ENCODE data around the gene VPS33B. TPM values are rescaled to one million over a fixed set of nuclear protein-coding genes. Genes with fewer than 3 reads are reported as not detected.

The VPS33B gene
- total and polyA plus RNA-seq, 4 donors = 1.3 to 8.9 (median 4.5) TPM

DNA sequence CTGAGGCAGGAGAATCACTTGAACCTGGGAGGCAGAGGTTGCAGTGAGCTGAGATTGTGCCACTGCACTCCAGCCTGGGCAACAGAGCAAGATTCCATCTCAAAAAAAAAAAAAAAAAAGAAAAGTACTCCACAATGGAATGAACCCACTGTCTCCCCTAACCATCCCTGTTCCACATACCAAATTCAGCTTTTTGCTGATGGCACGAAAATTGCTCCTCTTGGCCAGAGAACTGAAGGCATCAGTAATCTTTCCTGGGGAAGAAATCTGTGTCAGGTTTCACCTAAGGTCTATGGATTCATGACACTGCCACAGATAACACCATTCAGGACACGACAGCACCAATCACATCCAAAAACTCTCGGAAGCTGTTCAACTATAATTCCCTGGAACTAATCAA is 21.2 kb downstream of the VPS33B start (continued):
- TF ChIP-seq, protein P1, sequence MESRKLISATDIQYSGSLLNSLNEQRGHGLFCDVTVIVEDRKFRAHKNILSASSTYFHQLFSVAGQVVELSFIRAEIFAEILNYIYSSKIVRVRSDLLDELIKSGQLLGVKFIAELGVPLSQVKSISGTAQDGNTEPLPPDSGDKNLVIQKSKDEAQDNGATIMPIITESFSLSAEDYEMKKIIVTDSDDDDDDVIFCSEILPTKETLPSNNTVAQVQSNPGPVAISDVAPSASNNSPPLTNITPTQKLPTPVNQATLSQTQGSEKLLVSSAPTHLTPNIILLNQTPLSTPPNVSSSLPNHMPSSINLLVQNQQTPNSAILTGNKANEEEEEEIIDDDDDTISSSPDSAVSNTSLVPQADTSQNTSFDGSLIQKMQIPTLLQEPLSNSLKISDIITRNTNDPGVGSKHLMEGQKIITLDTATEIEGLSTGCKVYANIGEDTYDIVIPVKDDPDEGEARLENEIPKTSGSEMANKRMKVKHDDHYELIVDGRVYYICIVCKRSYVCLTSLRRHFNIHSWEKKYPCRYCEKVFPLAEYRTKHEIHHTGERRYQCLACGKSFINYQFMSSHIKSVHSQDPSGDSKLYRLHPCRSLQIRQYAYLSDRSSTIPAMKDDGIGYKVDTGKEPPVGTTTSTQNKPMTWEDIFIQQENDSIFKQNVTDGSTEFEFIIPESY (IDR thresholded peaks at IDR 0.05) = no peak
- TF ChIP-seq FOXA2 (IDR thresholded peaks at IDR 0.05) (no peak), EGR1 (IDR thresholded peaks at IDR 0.05; ENCODE audit: low read depth in 2 of 2) (no peak), JUND (IDR thresholded peaks at IDR 0.05) (no peak)

DNA sequence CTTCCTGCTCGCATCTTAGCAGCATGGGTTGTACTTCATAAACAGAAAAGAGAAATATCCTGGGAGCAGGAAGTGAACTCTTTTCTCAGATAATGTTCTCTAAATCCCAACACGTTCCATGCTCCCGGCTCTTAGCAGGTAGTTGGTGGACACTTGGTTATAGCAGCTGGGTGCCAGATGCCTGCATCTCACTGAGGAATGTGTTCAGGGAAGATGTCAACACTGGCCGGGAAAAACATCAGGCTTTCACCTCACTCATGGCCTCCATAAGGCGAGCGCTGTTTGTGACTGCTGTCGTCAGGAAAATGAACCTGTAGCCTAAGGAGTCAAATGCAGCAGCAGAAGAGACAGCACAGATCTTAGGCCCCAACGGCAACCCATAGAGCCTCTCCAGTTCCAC is 23.7 kb downstream of the VPS33B start:
- peaks cover 3 to 13% (median 7%) of the 10 kb centered on the region in 4 donors for H3K4me1 ChIP-seq (ENCODE audit: control insufficient read depth in 4 of 4, insufficient read depth in 4 of 4, low read length in 3 of 4)
- no peak overlapping the region for H3K4me3 ChIP-seq (ENCODE audit: low read depth in 1 of 3, low read length in 3 of 3)
- no peak for TF ChIP-seq NR2F2 (IDR thresholded peaks at IDR 0.05)
- no peak for TF ChIP-seq TAF1 (conservative IDR thresholded peaks at IDR 0.05)
- 94% methylated on average over 8 of the region's 8 CpGs for WGBS
- no peaks in the 10 kb centered on the region for H3K27me3 ChIP-seq (ENCODE audit: control insufficient read depth in 4 of 4, insufficient read depth in 4 of 4, low read length in 3 of 4)
- H3K9me3 ChIP-seq (ENCODE audit: control insufficient read depth in 4 of 4, low read length in 3 of 4) = no peaks in the 10 kb centered on the region
- no peak overlapping the region for H3K27ac ChIP-seq (ENCODE audit: low read depth in 1 of 2, low read length in 2 of 2)
- DNase-seq (ENCODE audit: low spot score) = no peak
- peaks cover 2 to 47% (median 27%) of the 10 kb centered on the region in 4 donors for H3K36me3 ChIP-seq (ENCODE audit: control insufficient read depth in 4 of 4, insufficient read depth in 3 of 4, low read depth in 1 of 4, low read length in 3 of 4)
- H3K9ac ChIP-seq (ENCODE audit: low read depth in 1 of 2, low read length in 2 of 2) = no peak overlapping the region

DNA sequence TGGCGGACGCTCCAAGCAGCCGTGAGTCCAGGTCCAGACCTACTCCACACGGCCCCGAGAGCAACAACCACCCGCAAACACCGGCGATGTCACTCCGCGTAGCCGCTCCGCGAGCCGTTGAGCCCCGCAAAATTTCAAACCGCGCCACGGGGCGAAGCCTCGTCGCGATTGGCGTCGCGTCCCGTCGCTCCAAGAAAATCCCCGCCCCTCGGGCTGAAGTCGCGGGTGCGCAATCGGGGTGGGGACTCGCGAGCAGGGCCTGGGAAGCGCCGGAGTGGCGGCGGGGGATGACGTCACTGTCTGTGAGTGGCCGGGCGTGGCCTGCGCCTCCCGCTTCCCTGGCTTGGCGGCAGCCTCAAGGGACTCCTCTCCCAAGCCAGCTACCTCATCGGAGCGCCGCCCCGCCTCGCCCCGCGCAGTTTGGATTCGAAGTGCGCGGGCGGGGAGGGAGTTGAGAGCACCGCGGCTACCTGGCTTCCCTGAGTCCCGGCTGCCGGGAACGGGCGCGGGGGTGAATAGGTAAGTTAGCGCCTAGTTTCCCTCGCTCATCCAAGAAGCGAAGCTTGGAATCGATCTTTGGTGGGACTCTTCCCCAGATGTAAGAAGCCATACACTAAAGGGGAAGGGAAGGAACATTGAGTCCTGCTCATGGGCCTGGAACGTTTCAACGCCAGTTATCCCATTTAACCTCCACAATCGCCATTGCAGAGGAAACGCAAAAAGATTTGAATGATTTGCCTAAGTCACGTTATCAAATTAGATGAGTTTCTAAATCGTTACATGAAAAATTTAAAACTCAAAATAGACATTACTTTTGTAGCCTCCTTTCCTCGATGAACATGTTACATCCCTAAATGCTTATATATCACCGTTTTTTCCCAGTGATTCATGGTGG is 27.7 kb downstream of the VPS33B start, which contains the start of gene PRC1:
PRC1 (minus strand) TSS at position 119 of the 895 bp plus-strand sequence; CDS start at position 1, 118 bp downstream.
- Histone ChIP-seq H3K27ac (ENCODE audit: low read depth in 1 of 2, low read length in 2 of 2) (peak within 1 kb of the TSS; percentile 13 to 70), H3K27me3 (ENCODE audit: control insufficient read depth in 4 of 4, insufficient read depth in 4 of 4, low read length in 3 of 4) (no peaks in the 10 kb centered on the region), H3K36me3 (ENCODE audit: control insufficient read depth in 4 of 4, insufficient read depth in 3 of 4, low read depth in 1 of 4, low read length in 3 of 4) (peaks cover 2 to 14% (median 8%) of the 10 kb centered on the region in 4 donors), H3K9ac (ENCODE audit: low read depth in 1 of 2, low read length in 2 of 2) (peak within 1 kb of the TSS; percentile 77 to 85), H3K9me3 (ENCODE audit: control insufficient read depth in 4 of 4, low read length in 3 of 4) (no peaks in the 10 kb centered on the region), H3K4me3 (ENCODE audit: low read depth in 1 of 3, low read length in 3 of 3) (peak within 1 kb of the TSS; percentile 65 to 95 (median 92)), H3K4me1 (ENCODE audit: control insufficient read depth in 4 of 4, insufficient read depth in 4 of 4, low read length in 3 of 4) (peaks cover 3 to 17% (median 7%) of the 10 kb centered on the region in 4 donors)
- under 1% methylated on average over 75 of the region's 75 CpGs for WGBS
- DNase-seq (ENCODE audit: low spot score) = peak; percentile 98
- TF ChIP-seq JUND (IDR thresholded peaks at IDR 0.05) = peak; percentile 80 to 83
- TF ChIP-seq, protein P1 (IDR thresholded peaks at IDR 0.05) = peak; percentile 69
- TF ChIP-seq, protein P2, sequence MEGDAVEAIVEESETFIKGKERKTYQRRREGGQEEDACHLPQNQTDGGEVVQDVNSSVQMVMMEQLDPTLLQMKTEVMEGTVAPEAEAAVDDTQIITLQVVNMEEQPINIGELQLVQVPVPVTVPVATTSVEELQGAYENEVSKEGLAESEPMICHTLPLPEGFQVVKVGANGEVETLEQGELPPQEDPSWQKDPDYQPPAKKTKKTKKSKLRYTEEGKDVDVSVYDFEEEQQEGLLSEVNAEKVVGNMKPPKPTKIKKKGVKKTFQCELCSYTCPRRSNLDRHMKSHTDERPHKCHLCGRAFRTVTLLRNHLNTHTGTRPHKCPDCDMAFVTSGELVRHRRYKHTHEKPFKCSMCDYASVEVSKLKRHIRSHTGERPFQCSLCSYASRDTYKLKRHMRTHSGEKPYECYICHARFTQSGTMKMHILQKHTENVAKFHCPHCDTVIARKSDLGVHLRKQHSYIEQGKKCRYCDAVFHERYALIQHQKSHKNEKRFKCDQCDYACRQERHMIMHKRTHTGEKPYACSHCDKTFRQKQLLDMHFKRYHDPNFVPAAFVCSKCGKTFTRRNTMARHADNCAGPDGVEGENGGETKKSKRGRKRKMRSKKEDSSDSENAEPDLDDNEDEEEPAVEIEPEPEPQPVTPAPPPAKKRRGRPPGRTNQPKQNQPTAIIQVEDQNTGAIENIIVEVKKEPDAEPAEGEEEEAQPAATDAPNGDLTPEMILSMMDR (IDR thresholded peaks at IDR 0.05; ENCODE audit: low read depth, low read length, missing input control) = no peak
- peak; percentile 54 for TF ChIP-seq YY1 (IDR thresholded peaks at IDR 0.05)
- peak; percentile 85 for TF ChIP-seq SP1 (IDR thresholded peaks at IDR 0.05)
- TF ChIP-seq RAD21 (IDR thresholded peaks at IDR 0.05) = peak in 1 of 2 donors; percentile 9
- no peak for TF ChIP-seq FOXA1 (IDR thresholded peaks at IDR 0.05)
- peak in 1 of 2 donors; percentile 55 for TF ChIP-seq GABPA (IDR thresholded peaks at IDR 0.05 in 1 of 2, conservative IDR thresholded peaks at IDR 0.05 in 1 of 2)
- no peak for TF ChIP-seq RXRA (IDR thresholded peaks at IDR 0.05)
